Breast epithelium (tissue), 4 donors: ENCODE measurements around the gene RANBP17. TPM values are rescaled to one million over a fixed set of nuclear protein-coding genes. Genes with fewer than 3 reads are reported as not detected.

Experiments
- DNase-seq, 2 donors: peaks; one replicate each; pipeline ENCODE4 v3.0.0-alpha.2; 2019; ENCODE audit warnings: low spot score in 2 of 2
- H3K27ac ChIP-seq, 2 donors: fragments of 200-600 bp; sonication (generic) in 1 of 2; one replicate each; pipeline ENCODE4 v1.5.1; 2016 to 2019; ENCODE audit warnings: mild to moderate bottlenecking in 1 of 2
- H3K27me3 ChIP-seq, 2 donors: fragments of 200-600 bp; sonication (generic) in 1 of 2; one replicate each; pipeline versions ENCODE4 v1.5.1 to v1.6.0; 2017 to 2019; ENCODE audit warnings: control low read depth in 1 of 2, mild to moderate bottlenecking in 1 of 2
- H3K36me3 ChIP-seq: fragments of 200-600 bp; one replicate; pipeline ENCODE4 v1.5.1; 2019
- H3K4me1 ChIP-seq, 2 donors: fragments of 200-600 bp; sonication (generic); one replicate each; pipeline ENCODE4 v1.5.1; 2016 to 2019; ENCODE audit warnings: control low read depth in 1 of 2
- H3K4me3 ChIP-seq, 3 donors: fragments of 200-600 bp; sonication (generic); 1 replicate in 2 of 3; 2 replicates in 1 of 3; pipeline ENCODE4 v1.5.1; 2016 to 2019; ENCODE audit warnings: mild to moderate bottlenecking in 3 of 3, moderate library complexity in 2 of 3
- H3K9me3 ChIP-seq, 2 donors: fragments of 200-600 bp; sonication (generic) in 1 of 2; one replicate each; pipeline ENCODE4 v1.5.1; 2016 to 2019; ENCODE audit warnings: control low read depth in 1 of 2
- CTCF ChIP-seq, 3 donors: fragments of 450-650 bp; IDR thresholded peaks; one replicate each; pipeline ENCODE4 v1.5.1; 2016 to 2017; ENCODE audit warnings: antibody characterized with exemption in 3 of 3, mild to moderate bottlenecking in 3 of 3, moderate library complexity in 3 of 3
- POLR2A ChIP-seq: fragments of 450-650 bp; IDR thresholded peaks from one replicate; pipeline ENCODE4 v1.6.1; 2016; ENCODE audit warnings: antibody characterized with exemption, mild to moderate bottlenecking, moderate library complexity
- POLR2AphosphoS5 ChIP-seq, 3 donors: sonication (generic); formaldehyde crosslinking; IDR thresholded peaks; one replicate each; pipeline ENCODE4 v1.6.1; 2017; ENCODE audit warnings: antibody characterized with exemption in 3 of 3
- intact Hi-C: fragments of 100-400 bp; cut with DNase I; formaldehyde crosslinking; loops from one replicate; pipeline ENCODE4 v1.15.1; 2023; ENCODE audit warnings: low total_unique reads
- total RNA-seq, 3 donors: library from RNA; depleted of rRNA; stranded (reverse); fragments of >200 nt; gene quantifications; one replicate each; pipeline ENCODE4 v1.1.0, GENCODE V29; 2016

Gene RANBP17
- total RNA-seq, 3 donors from 2014 or later, result 6.9 to 28.4 (median 13.4) TPM

GRCh38 chr5:171310819-171311321, 449.1 kb downstream of the RANBP17 start:
- Histone ChIP-seq H3K27ac (no peak overlapping the region), H3K27me3 (peaks cover 20 to 99% of the 10 kb centered on the region in 2 donors), H3K4me1 (peaks cover 2 to 5% of the 10 kb centered on the region in 2 donors), H3K9me3 (no peaks in the 10 kb centered on the region), H3K4me3 (peak overlapping the region in 1 of 3 donors; percentile 58), H3K36me3 (no peaks in the 10 kb centered on the region)
- no peak for DNase-seq
- TF ChIP-seq POLR2AphosphoS5 (IDR thresholded peaks at IDR 0.05) (no peak), CTCF (IDR thresholded peaks at IDR 0.05) (no peak), POLR2A (no peak)
- intact Hi-C loops, result no loop called here

- H3K36me3 ChIP-seq, result no peaks in the 10 kb centered on the region
- H3K9me3 ChIP-seq, result no peaks in the 10 kb centered on the region
- peaks cover 8 to 9% of the 10 kb centered on the region in 2 donors for H3K4me1 ChIP-seq
- TF ChIP-seq POLR2A (no peak), POLR2AphosphoS5 (IDR thresholded peaks at IDR 0.05) (no peak), CTCF (IDR thresholded peaks at IDR 0.05) (no peak)
- no peak for DNase-seq
- peak overlapping the region in 1 of 3 donors; percentile 58 for H3K4me3 ChIP-seq
- intact Hi-C loops, result no loop called here
- peaks cover 20 to 100% of the 10 kb centered on the region in 2 donors for H3K27me3 ChIP-seq
- no peak overlapping the region for H3K27ac ChIP-seq
These were observed 449.7 kb downstream of the RANBP17 start for GRCh38 chr5:171311322-171312077.

GRCh38 chr5:171312129-171312974, 450.5 kb downstream of the RANBP17 start:
- DNase-seq, result no peak
- intact Hi-C loops, result no loop called here
- H3K9me3 ChIP-seq, result no peaks in the 10 kb centered on the region
- H3K36me3 ChIP-seq, result no peaks in the 10 kb centered on the region
- no peak overlapping the region for H3K27ac ChIP-seq
- peak overlapping the region in 2 of 3 donors; percentile 7 to 58 for H3K4me3 ChIP-seq
- peaks cover 9% of the 10 kb centered on the region in 2 donors for H3K4me1 ChIP-seq
- TF ChIP-seq CTCF (IDR thresholded peaks at IDR 0.05), result no peak
- TF ChIP-seq POLR2A, result no peak
- TF ChIP-seq POLR2AphosphoS5 (IDR thresholded peaks at IDR 0.05), result no peak
- peaks cover 20 to 100% of the 10 kb centered on the region in 2 donors for H3K27me3 ChIP-seq

- DNase-seq, result no peak
These were observed 451.8 kb downstream of the RANBP17 start for GRCh38 chr5:171313481-171314206.

More at GRCh38 chr5:171313481-171314206, 451.8 kb downstream of the RANBP17 start:
- TF ChIP-seq POLR2A, result no peak
- TF ChIP-seq CTCF (IDR thresholded peaks at IDR 0.05), result no peak
- no peak for TF ChIP-seq POLR2AphosphoS5 (IDR thresholded peaks at IDR 0.05)
- Histone ChIP-seq H3K9me3 (no peaks in the 10 kb centered on the region), H3K4me3 (no peak overlapping the region), H3K27ac (no peak overlapping the region), H3K27me3 (peaks cover 14 to 100% of the 10 kb centered on the region in 2 donors), H3K36me3 (no peaks in the 10 kb centered on the region), H3K4me1 (peaks cover 9% of the 10 kb centered on the region in 2 donors)
- intact Hi-C loops, result no loop called here
